GM04503 (cell line): ENCODE measurements around the gene BEX2.
"Not testable (repeated sequence)": the region's sequence is repeated elsewhere in the genome, so short reads cannot be mapped to it uniquely, and the experiment has no call there.

Source experiments
- DNase-seq: peaks from one replicate; pipeline ENCODE4 v3.0.0-alpha.2; 2012; ENCODE audit warnings: low read depth

Gene BEX2

GRCh38 chrX:103310555-103311398 lies at the start of gene BEX2:
TSS of gene BEX2 (minus strand) at chrX:103310990. CDS start at chrX:103309976, 1,014 bp downstream.
- DNase-seq = no peak

DNA sequence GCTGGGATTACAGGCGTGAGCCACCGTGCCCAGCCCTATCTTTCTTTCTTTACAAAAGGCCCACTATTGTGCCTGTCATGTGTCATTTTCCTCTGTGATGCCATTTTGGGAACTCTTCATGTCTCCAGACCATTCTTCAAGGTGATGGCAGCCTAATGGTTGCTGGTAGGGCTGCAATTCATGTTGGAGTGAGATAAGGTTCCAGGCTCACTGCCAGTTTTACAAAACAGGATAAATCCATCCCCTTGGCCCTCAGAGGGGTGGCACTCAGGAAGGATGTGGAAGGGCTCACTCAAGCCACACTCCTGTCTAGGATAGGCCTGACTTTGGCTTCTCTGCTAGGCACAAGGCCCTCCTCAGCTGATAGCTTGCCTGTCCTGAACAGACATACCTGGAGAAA lies 49.3 kb upstream of the BEX2 start:
- no peak for DNase-seq

- DNase-seq = not testable (repeated sequence)
Measured at GRCh38 chrX:103359605-103360004, 48.8 kb upstream of the BEX2 start.

- DNase-seq = no peak
Measured at GRCh38 chrX:103357871-103358270, 47.1 kb upstream of the BEX2 start.

GRCh38 chrX:103356858-103357257 lies 46.1 kb upstream of the BEX2 start:
- no peak for DNase-seq

DNA sequence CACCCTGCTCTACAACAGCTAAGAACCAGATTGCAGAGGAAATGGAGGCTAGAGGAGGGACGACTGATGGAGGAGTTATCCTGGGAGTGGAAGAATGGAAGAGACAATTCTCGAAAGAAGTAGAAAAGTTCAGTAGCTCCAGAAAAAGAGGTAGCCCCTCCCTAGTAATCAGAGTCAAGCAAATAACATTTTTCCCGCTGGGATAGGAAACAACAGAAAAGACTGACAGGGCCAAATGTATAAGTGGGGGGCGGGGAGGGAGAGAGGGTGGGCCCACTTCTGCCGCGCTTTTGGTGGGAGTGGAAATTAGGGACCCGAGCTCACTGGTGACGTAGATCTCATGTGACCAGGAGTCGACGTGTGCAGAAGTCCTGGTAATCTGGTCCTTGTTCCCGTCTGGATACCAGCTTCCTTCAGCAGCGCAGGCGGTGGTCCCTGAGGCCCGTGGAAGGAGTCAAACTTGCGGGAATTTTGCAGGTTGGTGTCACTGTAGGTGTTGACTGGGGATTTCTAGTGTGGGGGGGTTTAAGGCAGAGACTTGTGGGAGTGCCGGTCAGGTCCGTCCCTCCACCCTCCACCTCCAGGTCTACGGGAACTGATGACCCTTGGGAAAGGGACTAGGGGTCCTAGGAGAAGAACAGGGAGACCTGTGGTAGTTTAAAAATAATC lies 45.5 kb upstream of the BEX2 start, which contains the start of gene TCEAL9:
TSS of gene TCEAL9 (plus strand) at position 377 of the 669 bp plus-strand sequence. CDS start 1,179 bp downstream, outside the sequence.
- DNase-seq = no peak

- no peak for DNase-seq
Measured at GRCh38 chrX:103347682-103348397, 37.0 kb upstream of the BEX2 start.

DNA sequence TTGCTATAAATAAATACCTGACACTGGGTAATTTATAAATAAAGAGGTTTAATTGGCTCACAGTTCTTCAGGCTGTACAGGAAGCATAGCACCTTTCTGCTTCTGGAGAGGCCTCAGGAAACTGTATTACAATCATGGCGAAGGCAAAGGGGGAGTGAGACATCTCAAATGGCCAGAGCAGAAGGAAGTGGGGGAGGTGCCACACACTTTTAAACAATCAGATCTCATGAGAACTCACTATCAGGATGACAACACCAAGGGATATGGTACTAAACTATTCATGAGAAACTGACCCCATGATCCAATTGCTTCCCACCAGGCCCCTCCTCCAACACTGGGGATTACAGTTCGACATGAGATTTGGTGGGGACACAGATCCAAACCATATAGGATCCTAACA lies 33.8 kb upstream of the BEX2 start:
- no peak for DNase-seq

- no peak for DNase-seq
Measured at GRCh38 chrX:103343105-103343504, 32.3 kb upstream of the BEX2 start.

GRCh38 chrX:103338663-103339062 lies 27.9 kb upstream of the BEX2 start:
- DNase-seq = no peak

GRCh38 chrX:103330681-103331288 lies 20.0 kb upstream of the BEX2 start:
- no peak for DNase-seq

DNA sequence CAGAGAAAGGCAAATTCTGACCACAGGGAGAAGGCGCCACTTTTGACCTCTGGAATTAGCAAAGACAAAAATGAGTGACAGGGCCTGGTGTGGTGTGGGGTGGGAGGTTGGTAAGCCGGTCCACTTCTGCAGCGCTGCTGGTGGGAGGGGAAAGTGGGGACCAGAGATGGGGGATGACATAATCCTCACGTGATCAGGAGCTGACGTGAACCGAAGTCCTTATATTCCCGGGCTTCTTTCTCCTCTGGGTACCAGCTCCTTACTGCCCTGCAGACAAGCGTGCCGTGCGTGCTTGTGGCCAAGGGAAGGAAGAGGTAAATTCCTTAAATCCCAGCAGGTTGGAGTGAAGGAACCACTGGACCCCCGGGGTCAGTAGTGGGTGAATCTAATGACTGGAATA lies 19.2 kb upstream of the BEX2 start, which contains the start of gene TCEAL7:
TSS of gene TCEAL7 (plus strand) at position 249 of the 400 bp plus-strand sequence. CDS start 1,165 bp downstream, outside the sequence.
- no peak for DNase-seq

DNA sequence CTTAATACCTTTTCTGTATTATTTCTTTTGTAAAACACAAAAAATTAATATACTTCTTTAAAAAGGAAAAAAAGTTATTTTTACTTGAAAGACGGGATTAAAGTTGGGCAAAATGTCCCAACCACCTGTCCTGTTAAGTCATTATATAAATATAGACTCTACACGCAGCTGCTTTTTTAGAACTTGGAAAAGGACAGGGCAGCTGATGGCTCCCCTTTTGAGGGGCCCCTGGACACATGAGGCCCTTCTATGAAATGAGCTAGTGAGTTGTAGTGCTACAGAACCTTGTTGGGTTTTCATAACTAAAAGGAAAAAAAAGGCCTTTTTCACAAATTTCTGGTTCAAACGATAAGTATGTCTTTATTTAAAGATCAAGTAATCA lies 600 bp upstream of the BEX2 start:
- no peak for DNase-seq

DNA sequence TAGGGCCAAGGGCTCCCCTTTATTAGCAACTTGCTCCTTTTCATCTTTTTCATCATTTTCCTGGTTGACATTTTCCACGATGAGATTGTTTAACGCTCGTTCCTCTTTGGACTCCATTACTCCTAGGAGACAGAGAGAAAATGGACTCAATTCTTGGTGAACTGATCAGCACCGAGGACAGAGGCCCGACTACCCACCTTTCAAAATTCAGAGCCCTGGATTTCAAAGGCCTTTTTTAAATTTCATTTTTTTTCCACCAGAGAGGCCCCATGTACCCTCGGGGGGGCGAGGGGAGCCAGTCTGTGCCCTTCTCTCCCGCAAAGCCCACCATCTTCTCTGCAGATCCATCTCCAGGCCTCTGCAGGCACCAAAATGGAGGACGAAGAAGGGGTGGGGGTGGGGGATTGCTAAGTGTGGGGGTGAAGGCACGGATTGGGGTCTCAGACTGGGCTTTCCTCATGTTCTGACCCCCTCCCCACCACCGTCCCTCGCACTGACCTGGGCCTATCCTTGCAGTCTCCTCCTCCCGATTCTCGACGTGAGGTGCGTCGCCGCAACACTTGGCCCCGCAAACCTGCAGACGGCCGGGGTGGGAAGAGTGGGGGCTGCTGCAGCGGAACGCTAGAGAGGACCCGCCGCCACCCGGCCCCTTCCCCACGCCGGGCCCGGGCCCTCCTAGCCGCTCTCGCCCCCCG lies 783 bp downstream of the BEX2 start:
- DNase-seq = no peak

DNA sequence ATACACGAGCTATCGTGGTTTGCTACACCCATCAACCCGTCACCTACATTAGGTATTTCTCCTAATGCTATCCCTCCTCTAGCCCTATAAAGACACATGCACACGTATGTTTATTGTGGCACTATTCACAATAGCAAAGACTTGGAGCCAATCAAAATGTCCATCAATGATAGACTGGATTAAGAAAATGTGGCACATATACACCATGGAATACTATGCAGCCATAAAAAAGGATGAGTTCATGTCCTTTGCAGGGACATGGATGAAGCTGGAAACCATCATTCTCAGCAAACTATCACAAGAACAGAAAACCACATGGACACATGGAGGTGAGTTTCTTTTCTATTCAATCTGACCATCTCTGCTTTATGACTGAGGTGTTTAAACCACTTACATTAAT lies 5.1 kb downstream of the BEX2 start:
- not testable (repeated sequence) for DNase-seq

DNA sequence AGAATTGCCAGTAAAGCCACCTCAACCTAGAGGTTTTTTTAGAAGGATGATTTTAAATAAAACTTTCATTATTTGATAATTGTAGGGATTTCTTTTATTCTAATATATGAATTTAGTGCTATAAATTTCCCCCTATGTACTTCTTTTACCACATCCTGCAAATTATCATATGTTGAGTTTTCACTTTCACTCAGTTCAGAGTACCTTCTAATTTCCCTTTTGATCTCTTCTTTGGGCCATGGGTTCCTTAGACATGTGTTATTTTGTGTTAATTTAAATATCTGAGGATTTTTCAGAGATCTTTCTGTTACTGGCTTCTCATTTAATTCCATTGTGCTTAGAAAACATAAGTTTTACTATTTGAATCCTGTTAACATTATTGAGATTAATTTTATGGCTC lies 6.1 kb downstream of the BEX2 start:
- no peak for DNase-seq

DNA sequence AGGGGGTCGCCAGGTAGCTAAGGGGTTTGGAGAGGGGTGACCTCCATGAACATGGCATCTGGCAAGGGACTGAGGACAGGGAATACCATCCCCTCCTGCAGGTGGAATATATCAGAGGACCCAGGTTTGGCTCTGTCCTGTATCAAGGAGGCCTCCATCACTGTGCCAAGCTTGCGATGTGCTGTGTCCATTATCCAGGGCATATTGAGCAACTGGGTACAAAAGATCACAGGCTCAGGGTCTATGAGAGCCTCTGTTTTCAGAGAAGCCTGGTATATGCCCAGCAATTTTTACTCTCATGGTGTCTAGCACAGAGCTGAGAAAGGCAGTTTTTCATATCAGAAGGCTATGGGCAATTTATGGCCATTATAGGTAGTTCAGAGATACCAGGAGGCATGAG lies 17.7 kb downstream of the BEX2 start:
- no peak for DNase-seq

DNA sequence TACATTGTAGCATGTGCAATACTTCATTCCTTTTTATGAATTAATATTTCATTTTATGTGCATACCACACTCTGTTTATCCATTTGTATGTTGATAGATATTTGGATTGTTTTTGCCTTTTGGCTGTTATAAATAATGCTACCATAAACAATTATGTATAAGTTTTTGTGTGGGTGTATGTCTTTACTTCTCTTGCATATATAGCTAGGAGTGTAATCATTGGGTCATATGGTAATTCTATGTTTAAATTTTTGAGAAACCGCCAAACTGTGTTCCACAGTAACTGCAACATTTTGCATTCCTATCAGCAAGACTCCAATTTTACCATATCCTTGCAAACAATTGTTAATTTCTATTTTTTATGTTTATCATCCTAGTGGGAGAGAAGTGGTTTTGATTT lies 31.2 kb downstream of the BEX2 start:
- no peak for DNase-seq

DNA sequence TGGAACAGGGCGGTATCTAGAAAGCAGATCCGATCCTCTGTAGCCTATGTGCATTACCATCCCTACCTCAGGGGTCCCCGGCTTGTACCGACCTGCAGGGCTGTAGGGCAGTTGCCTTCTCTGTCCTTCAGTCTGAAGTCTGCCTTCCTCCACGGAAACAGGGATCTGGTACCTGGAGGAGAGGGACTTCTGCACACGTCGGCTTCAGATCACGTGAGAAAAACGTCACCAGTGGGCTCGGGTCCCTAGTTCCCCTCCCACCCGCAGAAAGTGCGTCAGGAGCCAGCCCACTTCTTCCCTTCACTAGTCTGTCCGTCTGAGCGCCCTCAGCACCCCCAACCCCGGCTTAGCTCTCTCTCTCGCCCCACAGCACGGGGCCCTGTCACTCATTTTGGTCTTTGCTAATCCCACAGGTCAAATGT lies 34.2 kb downstream of the BEX2 start, which contains the start of gene TCEAL5:
TSS of gene TCEAL5 (minus strand) at position 170 of the 422 bp plus-strand sequence. CDS start 2,187 bp downstream, outside the sequence.
- no peak for DNase-seq

DNA sequence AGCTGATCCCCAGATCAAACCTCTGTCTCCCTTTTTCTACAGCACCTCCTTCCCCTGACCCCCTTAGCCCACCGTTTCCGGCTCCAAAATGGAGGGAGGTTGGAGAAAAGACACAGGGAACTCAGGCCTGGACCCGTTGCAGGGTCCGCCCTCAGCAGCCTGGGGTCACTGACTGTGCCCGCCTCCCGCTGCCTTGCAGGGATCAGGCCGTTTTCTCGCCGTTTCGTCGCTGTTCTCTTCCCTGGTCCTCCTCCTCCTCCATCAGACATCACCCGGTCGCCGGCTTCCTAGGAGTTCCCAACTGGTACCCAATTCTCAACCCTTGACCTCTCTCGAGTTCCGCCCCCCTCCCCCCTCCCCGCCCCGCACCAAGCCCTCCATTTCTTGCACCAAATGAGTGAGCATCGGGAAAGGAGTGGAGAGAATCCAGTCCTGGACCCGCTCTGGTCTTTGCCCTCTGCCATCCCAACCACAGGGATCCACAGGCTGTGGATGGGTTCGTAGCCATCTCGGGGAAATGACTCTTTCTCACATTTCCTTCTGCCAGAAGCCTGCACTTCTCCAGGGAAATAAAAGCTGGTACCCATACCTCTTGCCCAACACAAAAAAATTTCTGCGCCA lies 34.7 kb downstream of the BEX2 start:
- no peak for DNase-seq

GRCh38 chrX:103274284-103274683 lies 36.5 kb downstream of the BEX2 start:
- DNase-seq = no peak
